IPS-15b (cell line): ENCODE measurements around the gene CHTOP.

Experiments
- H3K27me3 ChIP-seq: one replicate; pipeline ENCODE4 v1.6.1; 2013; ENCODE audit warnings: low read length; ENCODE audit not compliant: control insufficient read depth, insufficient read depth
- H3K36me3 ChIP-seq: one replicate; pipeline ENCODE4 v1.6.1; 2013; ENCODE audit warnings: low read length; ENCODE audit not compliant: control insufficient read depth, insufficient read depth
- H3K4me1 ChIP-seq: one replicate; pipeline ENCODE4 v1.6.1; 2013; ENCODE audit warnings: mild to moderate bottlenecking, low read length; ENCODE audit not compliant: control insufficient read depth, insufficient read depth
- H3K4me3 ChIP-seq: one replicate; pipeline ENCODE4 v1.5.1; 2013; ENCODE audit warnings: low read depth, low read length
- H3K9ac ChIP-seq: one replicate; pipeline ENCODE4 v1.6.1; 2013; ENCODE audit warnings: low read depth, mild to moderate bottlenecking, low read length
- H3K9me3 ChIP-seq: one replicate; pipeline ENCODE4 v1.6.1; 2013; ENCODE audit warnings: mild to moderate bottlenecking, low read length; ENCODE audit not compliant: control insufficient read depth, insufficient read depth

CHTOP gene

GRCh38 chr1:153684892-153685291 lies 51.0 kb downstream of the CHTOP start:
- Histone ChIP-seq H3K4me1 (peaks cover 3% of the 10 kb centered on the region), H3K36me3 (no peaks in the 10 kb centered on the region), H3K27me3 (peaks cover 15% of the 10 kb centered on the region), H3K9ac (no peak overlapping the region), H3K4me3 (no peak overlapping the region), H3K9me3 (no peaks in the 10 kb centered on the region)

DNA sequence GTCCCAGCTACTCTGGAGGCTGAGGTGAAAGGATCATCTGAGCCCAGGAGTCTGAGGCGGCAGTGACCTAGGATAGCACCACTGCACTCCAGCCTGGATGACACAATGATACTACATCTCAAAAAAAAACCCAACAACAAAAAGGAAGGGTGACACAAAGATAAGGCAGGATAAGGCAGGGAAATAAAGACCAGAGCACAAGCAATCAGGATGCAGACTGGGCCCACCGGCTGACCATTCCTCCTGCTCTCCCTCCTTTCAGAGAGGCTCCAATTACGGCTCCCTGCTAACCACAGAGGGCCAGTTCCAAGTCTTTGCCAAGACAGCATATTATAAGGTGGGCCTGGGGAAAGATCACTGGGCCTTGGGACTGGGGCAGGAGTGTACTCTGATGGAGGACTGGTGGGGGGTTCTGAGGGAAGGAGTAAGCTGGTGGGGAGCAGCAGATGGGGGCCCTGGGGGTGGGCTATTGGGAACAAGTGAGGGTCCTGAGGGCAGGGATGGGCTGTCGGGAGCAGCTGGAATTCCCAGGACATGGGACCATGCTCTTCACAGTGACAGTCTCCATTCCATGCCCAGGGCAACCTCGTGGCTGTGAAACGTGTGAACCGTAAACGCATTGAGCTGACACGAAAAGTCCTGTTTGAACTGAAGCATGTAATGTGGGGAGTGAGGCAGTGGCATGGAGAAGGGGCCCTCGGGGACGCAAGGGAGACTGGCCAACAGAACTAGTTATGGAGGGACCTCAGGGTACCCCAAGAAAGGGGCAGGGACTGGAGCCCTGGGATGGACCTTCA lies 51.9 kb downstream of the CHTOP start:
- no peak overlapping the region for H3K9ac ChIP-seq
- no peaks in the 10 kb centered on the region for H3K9me3 ChIP-seq
- peaks cover 8% of the 10 kb centered on the region for H3K27me3 ChIP-seq
- H3K36me3 ChIP-seq = no peaks in the 10 kb centered on the region
- no peak overlapping the region for H3K4me3 ChIP-seq
- no peaks in the 10 kb centered on the region for H3K4me1 ChIP-seq

GRCh38 chr1:153687346-153688125 lies 53.7 kb downstream of the CHTOP start:
- Histone ChIP-seq H3K27me3 (no peaks in the 10 kb centered on the region), H3K36me3 (no peaks in the 10 kb centered on the region), H3K9ac (no peak overlapping the region), H3K9me3 (no peaks in the 10 kb centered on the region), H3K4me3 (no peak overlapping the region), H3K4me1 (no peaks in the 10 kb centered on the region)

- H3K9ac ChIP-seq = no peak overlapping the region
- H3K4me1 ChIP-seq = no peaks in the 10 kb centered on the region
- H3K36me3 ChIP-seq = no peaks in the 10 kb centered on the region
- no peak overlapping the region for H3K4me3 ChIP-seq
- H3K27me3 ChIP-seq = no peaks in the 10 kb centered on the region
- no peaks in the 10 kb centered on the region for H3K9me3 ChIP-seq
Observed at GRCh38 chr1:153688276-153688675, 54.4 kb downstream of the CHTOP start.

DNA sequence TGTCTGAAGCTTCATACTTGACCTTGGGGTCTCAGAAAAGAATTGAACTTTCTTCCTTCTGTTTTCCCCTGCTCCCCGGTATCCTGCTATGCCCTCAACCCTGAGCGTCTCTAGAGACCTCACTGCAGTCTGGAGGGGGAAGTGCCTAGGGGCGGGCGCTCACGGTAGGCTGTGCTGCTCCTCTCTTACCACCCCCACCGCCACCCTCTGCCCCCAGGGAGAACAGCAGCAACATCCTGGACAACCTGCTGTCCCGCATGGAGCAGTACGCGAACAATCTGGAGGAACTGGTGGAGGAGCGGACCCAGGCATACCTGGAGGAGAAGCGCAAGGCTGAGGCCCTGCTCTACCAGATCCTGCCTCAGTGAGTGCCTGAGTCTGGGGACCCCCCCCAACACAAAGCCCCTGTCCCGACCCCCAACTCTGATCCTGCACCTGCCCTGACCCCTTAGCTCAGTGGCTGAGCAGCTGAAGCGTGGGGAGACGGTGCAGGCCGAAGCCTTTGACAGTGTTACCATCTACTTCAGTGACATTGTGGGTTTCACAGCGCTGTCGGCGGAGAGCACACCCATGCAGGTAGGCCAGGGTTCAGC lies 55.0 kb downstream of the CHTOP start:
- H3K9ac ChIP-seq = no peak overlapping the region
- H3K27me3 ChIP-seq = no peaks in the 10 kb centered on the region
- no peak overlapping the region for H3K4me3 ChIP-seq
- no peaks in the 10 kb centered on the region for H3K4me1 ChIP-seq
- H3K9me3 ChIP-seq = no peaks in the 10 kb centered on the region
- H3K36me3 ChIP-seq = no peaks in the 10 kb centered on the region

GRCh38 chr1:153693466-153693865 lies 59.6 kb downstream of the CHTOP start:
- H3K4me3 ChIP-seq = no peak overlapping the region
- H3K36me3 ChIP-seq = no peaks in the 10 kb centered on the region
- no peaks in the 10 kb centered on the region for H3K27me3 ChIP-seq
- no peaks in the 10 kb centered on the region for H3K9me3 ChIP-seq
- H3K4me1 ChIP-seq = peaks cover 12% of the 10 kb centered on the region
- no peak overlapping the region for H3K9ac ChIP-seq
